ENCODE measurements around the gene OPN1SW. TPM values are rescaled to one million over a fixed set of nuclear protein-coding genes. Genes with fewer than 3 reads are reported as not detected.

Gene OPN1SW
- total RNA-seq, 4 donors from 2014 or later, result not detected

DNA sequence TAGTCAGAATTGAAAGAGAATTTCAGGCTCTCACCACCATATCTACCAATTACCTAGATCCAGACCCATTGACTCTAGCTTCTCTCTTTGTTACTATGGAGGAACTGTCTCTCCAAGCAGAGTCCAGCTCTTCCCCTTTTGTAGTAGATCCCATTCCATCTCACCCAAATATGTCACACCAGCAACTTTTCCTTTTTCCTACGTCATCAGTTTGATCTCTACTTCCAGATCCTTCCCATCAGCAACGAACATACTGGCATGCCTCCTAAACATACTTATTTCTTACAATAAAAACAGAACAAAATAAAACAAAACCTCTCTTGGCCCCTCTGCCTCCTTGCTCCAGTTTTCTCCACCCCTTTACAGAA is 42.3 kb downstream of the OPN1SW start:
- TF ChIP-seq, protein P1, sequence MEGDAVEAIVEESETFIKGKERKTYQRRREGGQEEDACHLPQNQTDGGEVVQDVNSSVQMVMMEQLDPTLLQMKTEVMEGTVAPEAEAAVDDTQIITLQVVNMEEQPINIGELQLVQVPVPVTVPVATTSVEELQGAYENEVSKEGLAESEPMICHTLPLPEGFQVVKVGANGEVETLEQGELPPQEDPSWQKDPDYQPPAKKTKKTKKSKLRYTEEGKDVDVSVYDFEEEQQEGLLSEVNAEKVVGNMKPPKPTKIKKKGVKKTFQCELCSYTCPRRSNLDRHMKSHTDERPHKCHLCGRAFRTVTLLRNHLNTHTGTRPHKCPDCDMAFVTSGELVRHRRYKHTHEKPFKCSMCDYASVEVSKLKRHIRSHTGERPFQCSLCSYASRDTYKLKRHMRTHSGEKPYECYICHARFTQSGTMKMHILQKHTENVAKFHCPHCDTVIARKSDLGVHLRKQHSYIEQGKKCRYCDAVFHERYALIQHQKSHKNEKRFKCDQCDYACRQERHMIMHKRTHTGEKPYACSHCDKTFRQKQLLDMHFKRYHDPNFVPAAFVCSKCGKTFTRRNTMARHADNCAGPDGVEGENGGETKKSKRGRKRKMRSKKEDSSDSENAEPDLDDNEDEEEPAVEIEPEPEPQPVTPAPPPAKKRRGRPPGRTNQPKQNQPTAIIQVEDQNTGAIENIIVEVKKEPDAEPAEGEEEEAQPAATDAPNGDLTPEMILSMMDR (IDR thresholded peaks at IDR 0.05), result no peak
- TF ChIP-seq POLR2A (IDR thresholded peaks at IDR 0.05), result no peak
- Histone ChIP-seq H3K9me3 (no peaks in the 10 kb centered on the region), H3K4me3 (no peak overlapping the region), H3K27me3 (peaks cover 0 to 33% (median 0%) of the 10 kb centered on the region in 4 donors), H3K27ac (no peak overlapping the region), H3K4me1 (peaks cover 0 to 6% (median 0%) of the 10 kb centered on the region in 3 donors), H3K36me3 (no peaks in the 10 kb centered on the region)
- 48 to 69% methylated on average over 2 of the region's 2 CpGs for WGBS, 2 donors
- intact Hi-C loops (cut with DNase I), result no loop called here
- no peak for DNase-seq

DNA sequence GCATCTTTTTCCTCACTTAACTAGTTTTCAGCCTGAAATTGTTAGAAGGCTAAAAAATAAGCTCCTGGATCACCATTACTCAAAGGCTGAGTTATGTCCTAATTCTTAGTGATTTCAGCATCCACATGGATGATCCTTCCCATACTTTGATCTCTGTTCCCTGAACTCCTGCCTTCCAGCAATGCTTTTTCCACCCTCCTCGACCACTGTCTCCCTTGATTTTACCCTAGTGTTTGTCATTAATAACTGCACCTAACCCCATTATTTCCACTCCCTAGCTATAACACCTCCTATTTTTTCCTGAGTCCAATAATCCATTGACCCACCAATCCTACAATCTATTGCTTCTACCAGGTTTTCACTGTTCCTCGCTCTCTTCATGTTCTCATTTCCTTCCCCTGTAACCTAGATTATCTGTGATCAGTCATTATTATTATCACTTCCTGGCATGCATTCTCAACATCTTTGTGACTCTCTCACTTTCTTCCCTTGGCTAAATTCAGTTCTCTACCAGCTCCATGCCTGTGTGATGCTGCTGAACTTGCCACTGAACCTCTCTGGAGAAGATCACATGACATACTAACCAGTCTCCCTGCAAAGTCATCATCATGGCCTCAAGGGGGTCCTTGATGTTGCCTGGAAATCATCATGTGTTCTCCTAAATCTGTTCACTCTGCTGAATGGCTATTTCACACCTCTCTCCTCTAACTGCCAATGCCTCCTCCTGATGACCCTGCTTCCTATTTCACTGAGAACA is 42.9 kb downstream of the OPN1SW start:
- Histone ChIP-seq H3K27me3 (peaks cover 0 to 33% (median 0%) of the 10 kb centered on the region in 4 donors), H3K36me3 (no peaks in the 10 kb centered on the region), H3K9me3 (no peaks in the 10 kb centered on the region), H3K4me3 (no peak overlapping the region), H3K4me1 (peaks cover 0 to under 1% (median 0%) of the 10 kb centered on the region in 3 donors), H3K27ac (no peak overlapping the region)
- 42 to 65% methylated on average over 2 of the region's 2 CpGs for WGBS, 2 donors
- TF ChIP-seq, protein P1 (IDR thresholded peaks at IDR 0.05), result no peak
- TF ChIP-seq POLR2A (IDR thresholded peaks at IDR 0.05), result no peak
- DNase-seq, result no peak
- intact Hi-C loops (cut with DNase I), result no loop called here

DNA sequence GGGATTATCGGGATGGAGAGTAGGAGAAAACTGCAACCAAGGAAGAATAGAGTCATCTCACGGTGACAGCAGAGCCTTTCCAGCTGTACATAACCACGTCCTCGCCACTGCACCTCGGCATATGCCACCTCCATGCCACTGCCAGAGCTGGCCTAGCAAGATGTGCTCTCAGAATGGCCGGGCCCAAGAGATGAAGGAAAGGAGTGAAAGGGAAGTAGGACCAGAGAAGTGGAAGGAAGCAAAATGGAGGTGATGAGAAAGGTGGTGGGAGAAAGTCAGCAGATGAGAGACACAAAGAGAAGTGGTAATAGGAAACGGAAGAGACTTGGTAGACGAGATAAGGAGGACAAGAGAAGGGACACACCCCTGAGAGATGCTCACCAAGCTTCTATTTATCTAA is 44.4 kb downstream of the OPN1SW start:
- TF ChIP-seq, protein P1 (IDR thresholded peaks at IDR 0.05), result no peak
- no peak for TF ChIP-seq POLR2A (IDR thresholded peaks at IDR 0.05)
- Histone ChIP-seq H3K4me1 (no peaks in the 10 kb centered on the region), H3K27ac (no peak overlapping the region), H3K9me3 (no peaks in the 10 kb centered on the region), H3K27me3 (peaks cover 0 to 47% (median 0%) of the 10 kb centered on the region in 4 donors), H3K4me3 (no peak overlapping the region), H3K36me3 (no peaks in the 10 kb centered on the region)
- 86% methylated on average over 8 of the region's 8 CpGs for whole genome bisulfite sequencing, 2 donors
- intact Hi-C loops (cut with DNase I), result no loop called here
- no peak for DNase-seq

DNA sequence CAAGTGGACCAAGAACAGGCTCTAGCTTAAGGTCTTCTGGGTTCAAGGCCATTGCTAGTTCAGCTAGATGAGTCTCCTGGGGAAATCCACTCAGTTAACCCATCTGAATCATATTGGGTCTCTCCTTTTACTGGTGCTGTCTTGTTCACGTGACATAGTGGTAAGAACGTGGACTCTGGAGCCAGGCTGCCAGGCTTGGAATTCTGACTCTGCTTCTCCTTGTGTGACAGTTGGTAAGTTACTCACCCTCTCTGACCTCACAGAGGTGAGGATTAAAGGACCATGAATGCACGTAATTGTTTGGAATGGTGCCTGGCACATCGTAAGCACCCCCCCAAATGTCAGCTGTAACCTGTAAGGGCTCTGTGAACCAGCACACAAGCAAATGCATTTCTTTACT is 46.1 kb downstream of the OPN1SW start:
- H3K4me1 ChIP-seq, result no peaks in the 10 kb centered on the region
- 78 to 86% methylated on average over 3 to 4 of the region's 4 CpGs for WGBS, 2 donors
- no peaks in the 10 kb centered on the region for H3K9me3 ChIP-seq
- TF ChIP-seq, protein P1 (IDR thresholded peaks at IDR 0.05), result no peak
- TF ChIP-seq POLR2A (IDR thresholded peaks at IDR 0.05), result no peak
- intact Hi-C loops (cut with DNase I), result no loop called here
- H3K27me3 ChIP-seq, result peaks cover 0 to 50% (median 0%) of the 10 kb centered on the region in 4 donors
- H3K36me3 ChIP-seq, result no peaks in the 10 kb centered on the region
- DNase-seq, result no peak
- no peak overlapping the region for H3K27ac ChIP-seq
- no peak overlapping the region for H3K4me3 ChIP-seq

DNA sequence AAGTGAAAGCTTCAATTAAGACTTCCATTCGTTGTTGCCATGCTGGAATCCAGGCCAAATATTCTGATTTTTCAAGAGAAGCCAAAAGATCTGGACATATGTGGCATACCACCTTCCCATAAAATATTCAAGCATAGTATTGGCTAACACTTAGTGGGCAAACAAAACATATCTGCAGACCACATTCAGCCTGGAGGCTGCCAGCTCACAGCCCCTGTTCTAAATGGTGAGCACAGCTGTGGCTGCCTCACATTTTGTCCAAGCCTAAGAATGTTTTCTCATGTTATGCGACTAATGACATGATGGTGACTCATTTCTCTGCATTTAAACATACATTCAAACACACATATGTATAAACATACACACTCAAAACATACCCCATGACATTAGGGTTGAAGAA is 47.0 kb downstream of the OPN1SW start:
- H3K4me1 ChIP-seq, result no peaks in the 10 kb centered on the region
- no peaks in the 10 kb centered on the region for H3K9me3 ChIP-seq
- no peak for DNase-seq
- TF ChIP-seq, protein P1 (IDR thresholded peaks at IDR 0.05), result no peak
- TF ChIP-seq POLR2A (IDR thresholded peaks at IDR 0.05), result no peak
- H3K36me3 ChIP-seq, result no peaks in the 10 kb centered on the region
- intact Hi-C loops (cut with DNase I), result no loop called here
- peaks cover 0 to 49% (median 0%) of the 10 kb centered on the region in 4 donors for H3K27me3 ChIP-seq
- 21 to 49% methylated on average over 2 of the region's 2 CpGs for WGBS, 2 donors
- H3K4me3 ChIP-seq, result no peak overlapping the region
- H3K27ac ChIP-seq, result no peak overlapping the region

Data from esophagus squamous epithelium (tissue), 5 donors.